Pulmonary artery endothelial cell (primary cell): ENCODE data around the gene ZNF532. TPM values are rescaled to one million over a fixed set of nuclear protein-coding genes. Genes with fewer than 3 reads are reported as not detected.
"Not testable (repeated sequence)": the region's sequence is repeated elsewhere in the genome, so short reads cannot be mapped to it uniquely, and the experiment has no call there.

Source experiments
- DNase-seq: peaks from one replicate; pipeline ENCODE4 v3.0.0-alpha.2; 2011; ENCODE audit warnings: low read depth, low spot score
- total RNA-seq: library from RNA; depleted of rRNA; stranded (reverse); fragments of >200 nt; gene quantifications from 2 replicates; pipeline ENCODE4 v1.2.3, GENCODE V29; 2014

ZNF532 gene
- total RNA-seq, 1 donor from 2014 or later: 44.0 TPM

- DNase-seq: no peak
These were observed 33.5 kb downstream of the ZNF532 start for GRCh38 chr18:58898010-58898799.

GRCh38 chr18:58900015-58900649, 35.5 kb downstream of the ZNF532 start:
- no peak for DNase-seq

- DNase-seq: no peak
These were observed 36.5 kb downstream of the ZNF532 start for GRCh38 chr18:58901143-58901542.

GRCh38 chr18:58901783-58902182, 37.1 kb downstream of the ZNF532 start:
- DNase-seq: no peak

GRCh38 chr18:58902961-58903360, 38.3 kb downstream of the ZNF532 start:
- no peak for DNase-seq

- no peak for DNase-seq
These were observed 38.9 kb downstream of the ZNF532 start for GRCh38 chr18:58903533-58903932.

GRCh38 chr18:58905777-58906428, 41.2 kb downstream of the ZNF532 start:
- DNase-seq: no peak

- no peak for DNase-seq
These were observed 43.3 kb downstream of the ZNF532 start for GRCh38 chr18:58908006-58908405.

- no peak for DNase-seq
These were observed 44.8 kb downstream of the ZNF532 start for GRCh38 chr18:58909521-58909920.

GRCh38 chr18:58911241-58911640, 46.6 kb downstream of the ZNF532 start:
- no peak for DNase-seq

GRCh38 chr18:58911766-58912165, 47.1 kb downstream of the ZNF532 start:
- peak; percentile 11 for DNase-seq

- DNase-seq: no peak
These were observed 50.5 kb downstream of the ZNF532 start for GRCh38 chr18:58915006-58915799.

GRCh38 chr18:58915995-58916394, 51.3 kb downstream of the ZNF532 start:
- no peak for DNase-seq

GRCh38 chr18:58919934-58920333, 55.3 kb downstream of the ZNF532 start:
- not testable (repeated sequence) for DNase-seq

- no peak for DNase-seq
These were observed 58.3 kb downstream of the ZNF532 start for GRCh38 chr18:58922995-58923394.

GRCh38 chr18:58924473-58924872, 59.8 kb downstream of the ZNF532 start:
- DNase-seq: no peak

- DNase-seq: no peak
These were observed 63.0 kb downstream of the ZNF532 start for GRCh38 chr18:58927659-58928058.

GRCh38 chr18:58928386-58928785, 63.7 kb downstream of the ZNF532 start:
- DNase-seq: no peak

GRCh38 chr18:58929206-58929605, 64.5 kb downstream of the ZNF532 start:
- DNase-seq: no peak

- no peak for DNase-seq
These were observed 69.7 kb downstream of the ZNF532 start for GRCh38 chr18:58934356-58934755.

- no peak for DNase-seq
These were observed 70.4 kb downstream of the ZNF532 start for GRCh38 chr18:58934933-58935577.
